Fibroblast of pulmonary artery (primary cell): ENCODE data around the gene UBAP1.
"Not testable (repeated sequence)": the region's sequence is repeated elsewhere in the genome, so short reads cannot be mapped to it uniquely, and the experiment has no call there.

Experiments
- DNase-seq: peaks from one replicate; pipeline ENCODE4 v3.0.0-alpha.2; 2010; ENCODE audit warnings: low read depth
- H3K4me3 ChIP-seq: replicated peaks from 2 replicates; pipeline ENCODE4 v1.5.1; 2011; ENCODE audit warnings: low read depth, mild to moderate bottlenecking, control low read depth, low read length, moderate library complexity
- TF ChIP-seq, protein P1 (sequence below): IDR thresholded peaks from 2 replicates; pipeline ENCODE4 v1.5.1; 2011; ENCODE audit warnings: mild to moderate bottlenecking, control low read depth, low read length, inconsistent platforms; ENCODE audit errors: missing control alignments

UBAP1 gene

GRCh38 chr9:34282096-34282495 is 103.3 kb downstream of the UBAP1 start:
- no peak overlapping the region for H3K4me3 ChIP-seq
- TF ChIP-seq, protein P1, sequence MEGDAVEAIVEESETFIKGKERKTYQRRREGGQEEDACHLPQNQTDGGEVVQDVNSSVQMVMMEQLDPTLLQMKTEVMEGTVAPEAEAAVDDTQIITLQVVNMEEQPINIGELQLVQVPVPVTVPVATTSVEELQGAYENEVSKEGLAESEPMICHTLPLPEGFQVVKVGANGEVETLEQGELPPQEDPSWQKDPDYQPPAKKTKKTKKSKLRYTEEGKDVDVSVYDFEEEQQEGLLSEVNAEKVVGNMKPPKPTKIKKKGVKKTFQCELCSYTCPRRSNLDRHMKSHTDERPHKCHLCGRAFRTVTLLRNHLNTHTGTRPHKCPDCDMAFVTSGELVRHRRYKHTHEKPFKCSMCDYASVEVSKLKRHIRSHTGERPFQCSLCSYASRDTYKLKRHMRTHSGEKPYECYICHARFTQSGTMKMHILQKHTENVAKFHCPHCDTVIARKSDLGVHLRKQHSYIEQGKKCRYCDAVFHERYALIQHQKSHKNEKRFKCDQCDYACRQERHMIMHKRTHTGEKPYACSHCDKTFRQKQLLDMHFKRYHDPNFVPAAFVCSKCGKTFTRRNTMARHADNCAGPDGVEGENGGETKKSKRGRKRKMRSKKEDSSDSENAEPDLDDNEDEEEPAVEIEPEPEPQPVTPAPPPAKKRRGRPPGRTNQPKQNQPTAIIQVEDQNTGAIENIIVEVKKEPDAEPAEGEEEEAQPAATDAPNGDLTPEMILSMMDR = no peak
- peak; percentile 6 for DNase-seq

DNA sequence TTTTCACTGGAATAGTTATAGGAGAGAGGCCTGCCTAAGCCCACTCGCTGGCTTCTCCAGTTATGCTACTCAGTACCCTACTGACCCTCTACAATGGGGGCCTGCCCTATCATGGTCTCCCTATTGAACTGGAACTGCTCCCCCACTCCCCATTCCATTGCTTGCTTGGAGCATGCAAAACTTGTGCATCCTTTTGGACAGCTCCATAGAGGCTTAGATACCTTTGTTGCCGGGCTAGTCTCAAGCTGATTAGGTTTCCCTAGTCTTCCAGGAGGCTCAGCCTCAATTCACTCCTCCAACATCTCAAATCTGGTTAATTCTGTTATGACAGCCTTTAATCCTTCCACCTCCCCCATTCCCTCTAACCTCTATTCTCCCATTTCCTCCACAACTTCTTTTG is 110.3 kb downstream of the UBAP1 start:
- TF ChIP-seq, protein P1 = no peak
- H3K4me3 ChIP-seq = no peak overlapping the region

DNA sequence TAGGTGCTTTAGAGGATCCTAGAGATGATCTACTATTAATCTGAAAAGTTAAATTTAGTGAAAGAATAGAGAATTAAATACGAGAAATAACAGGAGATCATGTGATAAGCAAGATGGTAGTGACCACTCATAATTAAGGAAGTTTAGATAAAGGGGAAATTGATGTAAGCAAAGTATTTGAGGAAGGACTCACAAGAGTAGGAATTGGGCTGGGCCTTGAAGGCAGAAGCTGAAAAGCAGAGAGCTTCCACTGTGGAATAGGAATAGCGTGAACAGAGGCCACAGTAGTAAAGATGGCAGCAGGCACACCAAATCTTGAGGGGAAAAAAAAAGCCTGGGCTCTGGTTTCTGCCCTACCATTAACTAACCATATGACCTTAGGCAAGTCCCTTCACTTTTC is 112.2 kb downstream of the UBAP1 start:
- TF ChIP-seq, protein P1 = no peak
- DNase-seq = no peak
- H3K4me3 ChIP-seq = no peak overlapping the region

More for the DNA sequence above, 110.3 kb downstream of the UBAP1 start:
- no peak for DNase-seq

- TF ChIP-seq, protein P1 = no peak
- no peak for DNase-seq
Measured at GRCh38 chr9:34291423-34291822, 112.6 kb downstream of the UBAP1 start.

DNA sequence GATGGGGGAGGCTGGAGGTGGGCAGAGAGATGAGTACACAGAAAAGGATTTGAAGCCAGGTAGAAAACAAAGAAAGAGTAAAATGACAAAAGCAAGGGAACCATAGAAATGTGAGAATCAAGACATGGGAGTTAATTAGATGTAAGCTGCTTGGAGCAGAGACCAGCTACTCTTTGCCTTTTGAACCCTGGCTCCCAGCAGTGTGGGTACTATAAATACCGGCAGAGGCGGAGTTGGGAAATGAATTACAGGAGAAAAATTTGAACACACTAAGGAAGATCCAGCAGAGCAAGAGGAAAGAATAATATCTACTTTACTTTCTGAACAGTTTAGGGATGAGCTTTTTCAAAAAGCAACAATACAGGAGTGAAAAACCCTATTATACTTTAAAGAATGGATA is 113.7 kb downstream of the UBAP1 start:
- no peak for DNase-seq
- TF ChIP-seq, protein P1 = no peak
- H3K4me3 ChIP-seq = no peak overlapping the region

More at GRCh38 chr9:34291423-34291822, 112.6 kb downstream of the UBAP1 start:
- H3K4me3 ChIP-seq = no peak overlapping the region

- DNase-seq, H3K4me3 ChIP-seq: not testable (repeated sequence)
Measured at GRCh38 chr9:34301064-34301463, 122.2 kb downstream of the UBAP1 start.
